Measurements from ENCODE around the gene EMC1.

- TF ChIP-seq EZH2 (IDR thresholded peaks at IDR 0.05; ENCODE audit: low read depth), result no peak
- TF ChIP-seq, protein P1, sequence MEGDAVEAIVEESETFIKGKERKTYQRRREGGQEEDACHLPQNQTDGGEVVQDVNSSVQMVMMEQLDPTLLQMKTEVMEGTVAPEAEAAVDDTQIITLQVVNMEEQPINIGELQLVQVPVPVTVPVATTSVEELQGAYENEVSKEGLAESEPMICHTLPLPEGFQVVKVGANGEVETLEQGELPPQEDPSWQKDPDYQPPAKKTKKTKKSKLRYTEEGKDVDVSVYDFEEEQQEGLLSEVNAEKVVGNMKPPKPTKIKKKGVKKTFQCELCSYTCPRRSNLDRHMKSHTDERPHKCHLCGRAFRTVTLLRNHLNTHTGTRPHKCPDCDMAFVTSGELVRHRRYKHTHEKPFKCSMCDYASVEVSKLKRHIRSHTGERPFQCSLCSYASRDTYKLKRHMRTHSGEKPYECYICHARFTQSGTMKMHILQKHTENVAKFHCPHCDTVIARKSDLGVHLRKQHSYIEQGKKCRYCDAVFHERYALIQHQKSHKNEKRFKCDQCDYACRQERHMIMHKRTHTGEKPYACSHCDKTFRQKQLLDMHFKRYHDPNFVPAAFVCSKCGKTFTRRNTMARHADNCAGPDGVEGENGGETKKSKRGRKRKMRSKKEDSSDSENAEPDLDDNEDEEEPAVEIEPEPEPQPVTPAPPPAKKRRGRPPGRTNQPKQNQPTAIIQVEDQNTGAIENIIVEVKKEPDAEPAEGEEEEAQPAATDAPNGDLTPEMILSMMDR (conservative IDR thresholded peaks at IDR 0.05), result peak; percentile 84
Measured at GRCh38 chr1:19240673-19241538, 10.4 kb downstream of the EMC1 start.
